Gastroesophageal sphincter (tissue), 3 donors: Measurements from ENCODE around the gene FYB2.

ENCODE experiments used
- CTCF ChIP-seq, 4 experiments: fragments of 200-600 bp in 2 of 4; fragments of 450-650 bp in 2 of 4; sonication (generic) in 1 of 4; IDR thresholded peaks; one replicate each; pipeline ENCODE4 v1.5.1; 2017 to 2019; ENCODE audit warnings: antibody characterized with exemption in 4 of 4, mild to moderate bottlenecking in 2 of 4, moderate library complexity in 2 of 4
- POLR2A ChIP-seq, 2 donors: fragments of 450-650 bp; IDR thresholded peaks; one replicate each; pipeline ENCODE4 v1.6.1; 2017; ENCODE audit warnings: antibody characterized with exemption in 2 of 2, mild to moderate bottlenecking in 2 of 2, moderate library complexity in 1 of 2
- POLR2AphosphoS5 ChIP-seq: sonication (generic); formaldehyde crosslinking; IDR thresholded peaks from one replicate; pipeline ENCODE4 v1.6.1; 2017; ENCODE audit warnings: antibody characterized with exemption

- TF ChIP-seq CTCF (IDR thresholded peaks at IDR 0.05), result no peak
- no peak for TF ChIP-seq POLR2AphosphoS5
- TF ChIP-seq POLR2A (IDR thresholded peaks at IDR 0.05), result no peak
Measured at GRCh38 chr1:56703747-56704146, 115.5 kb downstream of the FYB2 start.
